GM23248 (cell line): ENCODE results near the gene NOL9.

ENCODE experiments used
- EZH2 ChIP-seq: fragments of 200-600 bp; sonication (generic); IDR thresholded peaks from 2 replicates; pipeline ENCODE4 v1.6.1; 2018; ENCODE audit warnings: antibody characterized with exemption, mild to moderate bottlenecking; ENCODE audit not compliant: insufficient read depth, poor library complexity, severe bottlenecking
- EZH2phosphoT487 ChIP-seq: fragments of 200-600 bp; sonication (generic); IDR thresholded peaks from 2 replicates; pipeline ENCODE4 v1.6.1; 2018; ENCODE audit warnings: antibody characterized with exemption, moderate library complexity, mild to moderate bottlenecking, low read depth; ENCODE audit not compliant: insufficient read depth

- no peak for TF ChIP-seq EZH2phosphoT487
- TF ChIP-seq EZH2 = no peak
Measured at GRCh38 chr1:6569033-6569432, 14.7 kb upstream of the NOL9 start.
